GM12878 (cell line): ENCODE data around the gene GPR158. TPM values are rescaled to one million over a fixed set of nuclear protein-coding genes. Genes with fewer than 3 reads are reported as not detected.

ENCODE experiments used
- ATAC-seq: fragments of 200-7000 bp; cut with Tn5 transposase; 3 replicates; pipeline ENCODE4 v1.9.1; 2020; ENCODE audit warnings: mild to moderate bottlenecking, moderate library complexity
- BruUV-seq: library from RNA; stranded (reverse); fragments of 400-500 nt; replicated peaks from 2 replicates; lab custom pipeline; 2021; lab: Mats Ljungman, UMichigan
- CTCF ChIA-PET: fragments of 300-600 bp; sonication (Branson Sonifier 250); formaldehyde crosslinking; extraction: SDS; loops from one replicate; lab custom pipeline; 2021; ENCODE audit warnings: inconsistent platforms; lab: Yijun Ruan, JAX
- POLR2A ChIA-PET: fragments of 350-600 bp; formaldehyde crosslinking; extraction: SDS; loops from one replicate; lab custom pipeline; 2021; ENCODE audit warnings: inconsistent platforms; lab: Charles Lee
- RAD21 ChIA-PET: fragments of 300-600 bp; sonication (Branson Sonifier 250); formaldehyde crosslinking; loops from one replicate; lab custom pipeline; 2023; ENCODE audit warnings: antibody characterized with exemption; ENCODE audit not compliant: unreplicated experiment; lab: Charles Lee
- SMC1A ChIA-PET: fragments of 300-600 bp; sonication (Branson Sonifier 250); formaldehyde crosslinking; loops from one replicate; lab custom pipeline; 2023; ENCODE audit not compliant: unreplicated experiment, uncharacterized antibody; lab: Charles Lee
- DNase-seq: peaks from one replicate; pipeline ENCODE4 v3.0.0-alpha.2; 2011; ENCODE audit warnings: low read depth, low spot score
- FAIRE-seq: peaks from 3 replicates; lab custom pipeline; 2011; peaks lifted over from hg19 to GRCh38; lab: Jason Lieb, UNC
- H2AFZ ChIP-seq: 2 replicates; pipeline ENCODE4 v1.6.0; 2011; ENCODE audit warnings: low read depth, low read length, control low read depth; ENCODE audit not compliant: control insufficient read depth
- H3K27ac ChIP-seq: 2 replicates; pipeline ENCODE4 v1.5.1; 2011; ENCODE audit warnings: control low read depth; ENCODE audit not compliant: control insufficient read depth, insufficient read depth
- H3K27me3 ChIP-seq, 2 experiments: replicated peaks in 1 of 2; 2 replicates each; pipeline versions ENCODE4 v1.6.0 to v1.6.1; 2011; ENCODE audit warnings: low read length in 1 of 2; ENCODE audit not compliant: control insufficient read depth in 2 of 2, insufficient read depth in 2 of 2
- H3K36me3 ChIP-seq, 2 experiments: 2 replicates each; pipeline ENCODE4 v1.5.1; 2011; ENCODE audit warnings: low read length in 1 of 2; ENCODE audit not compliant: control insufficient read depth in 2 of 2, insufficient read depth in 2 of 2
- H3K4me1 ChIP-seq: 2 replicates; pipeline ENCODE4 v1.6.1; 2011; ENCODE audit warnings: mild to moderate bottlenecking, low read length, moderate library complexity, mixed read lengths; ENCODE audit not compliant: control insufficient read depth, insufficient read depth
- H3K4me2 ChIP-seq: 2 replicates; pipeline ENCODE4 v1.6.0; 2011; ENCODE audit warnings: control low read depth; ENCODE audit not compliant: control insufficient read depth, insufficient read depth
- H3K4me3 ChIP-seq: fragments of 200-600 bp; sonication (generic); 2 replicates; pipeline ENCODE4 v1.5.1; 2016
- H3K79me2 ChIP-seq: 2 replicates; pipeline ENCODE4 v1.6.0; 2011; ENCODE audit warnings: low read length; ENCODE audit not compliant: control insufficient read depth, insufficient read depth
- H3K9ac ChIP-seq: 2 replicates; pipeline ENCODE4 v1.8.0; 2011; ENCODE audit warnings: low read length, control low read depth, mixed read lengths; ENCODE audit not compliant: control insufficient read depth, insufficient read depth
- H3K9me3 ChIP-seq: replicated peaks from 3 replicates; pipeline ENCODE4 v1.5.1; 2011; ENCODE audit warnings: mild to moderate bottlenecking, low read length; ENCODE audit not compliant: control insufficient read depth, insufficient read depth
- H4K20me1 ChIP-seq: 2 replicates; pipeline ENCODE4 v1.6.0; 2011; ENCODE audit not compliant: control insufficient read depth, insufficient read depth
- BHLHE40 ChIP-seq, 2 experiments: fragments of 450-650 bp in 1 of 2; IDR thresholded peaks; 2 replicates each; pipeline ENCODE4 v1.6.1; 2011 to 2017; ENCODE audit warnings: low read depth in 2 of 2, borderline replicate concordance in 1 of 2, improper control_type of control experiment in 1 of 2, low read length in 1 of 2, mild to moderate bottlenecking in 1 of 2
- CBX3 ChIP-seq: fragments of 200-600 bp; sonication (generic); IDR thresholded peaks from 2 replicates; pipeline ENCODE4 v1.6.1; 2016; ENCODE audit warnings: low read depth, borderline replicate concordance
- IKZF1 ChIP-seq: fragments of 450-650 bp; conservative IDR thresholded peaks from 2 replicates; pipeline ENCODE4 v1.6.1; 2017; ENCODE audit warnings: antibody characterized with exemption, mild to moderate bottlenecking
- NFYA ChIP-seq: IDR thresholded peaks from 2 replicates; pipeline ENCODE4 v1.6.1; 2011; ENCODE audit warnings: low read depth, mild to moderate bottlenecking, low read length, improper control_type of control experiment, borderline replicate concordance
- RB1 ChIP-seq: fragments of 450-650 bp; formaldehyde crosslinking; IDR thresholded peaks from 2 replicates; pipeline ENCODE4 v1.6.1; 2017; ENCODE audit warnings: mild to moderate bottlenecking, borderline replicate concordance
- RUNX3 ChIP-seq: IDR thresholded peaks from 2 replicates; pipeline ENCODE4 v1.6.1; 2012; ENCODE audit warnings: low read length, inconsistent platforms
- STAT1 ChIP-seq: fragments of 450-650 bp; conservative IDR thresholded peaks from 2 replicates; pipeline ENCODE4 v1.6.1; 2014; ENCODE audit warnings: antibody characterized with exemption, mild to moderate bottlenecking
- TBL1XR1 ChIP-seq: IDR thresholded peaks from 2 replicates; pipeline ENCODE4 v1.6.1; 2012; ENCODE audit warnings: low read depth, low read length, improper control_type of control experiment
- WGBS: methylation state at CpG from one replicate; pipeline ENCODE4 v1.1.6; 2016; ENCODE audit warnings: low lambda C conversion rate; ENCODE audit not compliant: insufficient replicate concordance, insufficient coverage; ENCODE audit errors: missing lambda C conversion rate; 5-methylcytosine and 5-hydroxymethylcytosine counted together
- in situ Hi-C: fragments of 300-500 bp; cut with MboI; formaldehyde crosslinking; loops from 9 replicates; pipeline ENCODE4 v1.14.3; 2018; ENCODE audit warnings: mixed read lengths
- intact Hi-C: fragments of 100-400 bp; cut with micrococcal nuclease; formaldehyde crosslinking; loops from one replicate; pipeline ENCODE4 v1.14.2; 2022; ENCODE audit not compliant: unreplicated experiment
- polyA plus RNA-seq, 11 experiments: library from polyadenylated mRNA; depleted of rRNA in 4 of 11; unstranded in 6 of 11; stranded (reverse) in 5 of 11; fragments of >200 nt; fragmentation: Nextera tagmentation in 4 of 11; fragmentation: Illumina TruSeq in 1 of 11; extraction: Ambion mirVana in 4 of 11; extraction: Trizol in 1 of 11; gene quantifications; 1 replicate in 1 of 11; 2 replicates in 10 of 11; pipeline versions ENCODE4 v1.2.1 to v1.2.3, GENCODE V29; 2011 to 2016; ENCODE audit warnings: inconsistent platforms in 2 of 11, missing spikeins in 2 of 11, low read depth in 1 of 11
- total RNA-seq, 4 experiments: library from RNA; depleted of rRNA in 3 of 4; stranded (reverse); fragments of >200 nt in 3 of 4; fragmentation: Illumina TruSeq in 1 of 4; extraction: Trizol in 1 of 4; gene quantifications; 2 replicates each; pipeline versions ENCODE4 v1.2.1 to v1.2.3, GENCODE V29; 2013 to 2021
- TF ChIP-seq, protein P1 (sequence below): IDR thresholded peaks from 2 replicates; pipeline ENCODE4 v1.6.1; 2012; ENCODE audit warnings: low read depth, low read length, improper control_type of control experiment

Gene GPR158
- total and polyA plus RNA-seq, 10 of the 15 experiments (the other 5 are each of a cell fraction or from before 2014, with no cell fraction given) = not detected

DNA sequence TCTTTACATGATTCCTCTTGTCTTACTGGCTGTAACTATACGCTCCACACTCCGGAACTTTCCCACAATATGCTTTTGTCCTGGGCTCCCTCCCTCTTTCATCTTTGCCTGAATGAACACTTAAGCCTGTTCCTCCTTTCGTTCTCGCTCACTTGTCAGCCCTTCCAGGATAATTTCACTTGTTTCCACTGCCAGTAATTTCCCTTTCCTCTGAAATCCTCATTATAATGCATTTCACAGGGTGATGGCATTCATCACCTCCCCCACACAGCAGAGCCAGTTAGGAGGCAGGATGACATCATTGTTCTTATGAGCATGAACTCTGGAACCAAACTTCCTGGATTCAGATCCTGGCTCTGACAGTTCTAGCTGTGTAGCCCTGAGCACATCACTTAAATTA, 372.6 kb downstream of the GPR158 start:
- H3K36me3 ChIP-seq = no peaks in the 10 kb centered on the region
- ChIA-PET CTCF (no interaction called here), POLR2A (no interaction called here), SMC1A (interaction anchor here (1.1 kb wide), 1 partner anchor 10 kb away, joined by 4 read pairs; no protein-coding TSS in a partner anchor), RAD21 (no interaction called here)
- no peaks in the 10 kb centered on the region for H4K20me1 ChIP-seq
- H3K79me2 ChIP-seq = no peaks in the 10 kb centered on the region
- BruUV-seq = no TSS peak
- in situ Hi-C loops = no loop called here
- no peak overlapping the region for H2AFZ ChIP-seq
- ATAC-seq (no peak), FAIRE-seq (no peak), DNase-seq (no peak)
- H3K4me2 ChIP-seq = no peak overlapping the region
- intact Hi-C loops = no loop called here
- no peaks in the 10 kb centered on the region for H3K4me1 ChIP-seq
- no peaks in the 10 kb centered on the region for H3K9me3 ChIP-seq
- TF ChIP-seq IKZF1 (no peak), STAT1 (no peak), BHLHE40 (IDR thresholded peaks at IDR 0.05; ENCODE audit: borderline replicate concordance in 1 of 2, low read depth in 2 of 2, low read length in 1 of 2) (no peak), RUNX3 (no peak), CBX3 (no peak), TBL1XR1 (no peak), RB1 (no peak), NFYA (no peak)
- TF ChIP-seq, protein P1, sequence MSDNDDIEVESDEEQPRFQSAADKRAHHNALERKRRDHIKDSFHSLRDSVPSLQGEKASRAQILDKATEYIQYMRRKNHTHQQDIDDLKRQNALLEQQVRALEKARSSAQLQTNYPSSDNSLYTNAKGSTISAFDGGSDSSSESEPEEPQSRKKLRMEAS = no peak
- no peak overlapping the region for H3K4me3 ChIP-seq
- no peaks in the 10 kb centered on the region; a peak in 1 of 4 replicates for H3K27me3 ChIP-seq
- WGBS = 15% methylated on average over 4 of the region's 4 CpGs
- no peak overlapping the region for H3K9ac ChIP-seq
- no peak overlapping the region for H3K27ac ChIP-seq
